HG03108 (cell line): ENCODE results near the gene AJM1.
"Not testable (repeated sequence)": the region's sequence is repeated elsewhere in the genome, so short reads cannot be mapped to it uniquely, and the experiment has no call there.

Source experiments
- ATAC-seq: cut with Tn5 transposase; IDR thresholded peaks from one replicate; pipeline ENCODE4 v1.9.1; 2021; ENCODE audit warnings: moderate library complexity; ENCODE audit not compliant: unreplicated experiment

Gene AJM1

DNA sequence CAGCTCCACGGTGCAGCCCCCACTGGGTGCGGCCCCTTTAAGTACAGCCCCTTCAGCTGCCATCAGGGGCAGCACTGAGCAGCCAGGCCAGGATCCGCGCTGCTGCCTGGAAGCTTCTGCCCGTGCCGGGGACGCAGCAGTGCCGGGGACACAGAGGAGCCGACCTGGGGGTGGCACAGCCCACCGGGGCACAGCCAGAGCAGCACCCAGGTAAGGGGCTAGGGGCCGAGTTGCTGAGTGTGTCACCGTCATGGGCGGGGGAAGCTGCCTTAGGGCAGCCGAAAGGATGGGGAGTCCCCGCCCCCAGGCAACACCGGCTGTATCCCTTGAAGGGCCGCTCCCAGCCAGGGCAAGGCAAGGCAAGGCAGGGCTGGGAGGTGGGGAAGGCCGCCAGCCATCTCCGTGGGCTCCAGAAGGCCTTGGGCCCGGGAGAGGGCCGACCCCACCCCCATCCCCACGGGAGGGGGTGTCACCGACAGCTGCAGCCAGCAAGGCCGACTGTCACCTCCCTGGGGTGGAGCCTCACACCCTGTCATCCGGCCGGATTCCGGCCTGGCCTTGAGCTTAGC lies at the start of gene AJM1:
Gene AJM1 (plus strand): TSS at position 99 of the 569 bp plus-strand sequence. CDS start 1,937 bp downstream, outside the sequence.
- ATAC-seq: peak; percentile 61

DNA sequence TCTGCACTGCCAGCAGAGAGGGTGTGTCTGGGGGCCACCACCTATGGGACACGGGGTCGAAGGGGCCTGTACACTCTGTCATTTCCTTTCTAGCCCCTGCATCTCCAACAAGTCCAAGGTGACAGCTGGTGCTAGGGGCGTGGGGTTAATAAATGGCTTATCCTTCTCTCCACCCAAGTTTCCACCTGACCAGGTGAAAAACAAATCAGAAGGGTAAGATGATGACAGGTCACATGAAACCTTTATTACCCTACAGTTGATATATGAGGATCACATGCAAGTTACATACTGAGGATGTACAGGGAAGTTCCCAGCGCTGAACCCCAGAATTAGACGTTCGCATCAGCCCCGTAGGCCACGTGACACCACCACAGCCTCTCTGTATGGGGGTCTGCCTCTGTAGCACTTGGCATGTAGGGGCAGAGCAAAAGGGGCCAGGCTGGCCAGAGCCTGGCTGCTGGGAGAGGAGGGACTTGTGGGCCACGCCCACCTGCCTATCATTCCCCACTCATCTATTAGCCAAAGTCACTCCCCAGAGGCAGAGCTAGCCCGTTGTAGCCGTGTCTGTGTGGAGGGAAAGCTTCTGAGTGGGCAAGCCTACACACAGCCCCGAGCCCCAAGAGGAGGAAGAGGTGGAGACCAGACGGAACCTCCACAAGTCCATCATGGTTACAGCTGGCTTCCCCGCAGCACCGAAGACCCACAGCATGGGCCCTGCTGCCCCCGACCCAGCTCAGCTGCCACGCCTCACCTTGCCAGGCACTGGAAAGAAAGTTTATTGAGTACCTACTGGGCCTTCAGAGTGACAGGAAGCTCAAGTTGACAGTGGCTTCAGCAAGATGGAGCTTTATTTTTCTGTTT lies 49.0 kb upstream of the AJM1 start:
- no peak for ATAC-seq

DNA sequence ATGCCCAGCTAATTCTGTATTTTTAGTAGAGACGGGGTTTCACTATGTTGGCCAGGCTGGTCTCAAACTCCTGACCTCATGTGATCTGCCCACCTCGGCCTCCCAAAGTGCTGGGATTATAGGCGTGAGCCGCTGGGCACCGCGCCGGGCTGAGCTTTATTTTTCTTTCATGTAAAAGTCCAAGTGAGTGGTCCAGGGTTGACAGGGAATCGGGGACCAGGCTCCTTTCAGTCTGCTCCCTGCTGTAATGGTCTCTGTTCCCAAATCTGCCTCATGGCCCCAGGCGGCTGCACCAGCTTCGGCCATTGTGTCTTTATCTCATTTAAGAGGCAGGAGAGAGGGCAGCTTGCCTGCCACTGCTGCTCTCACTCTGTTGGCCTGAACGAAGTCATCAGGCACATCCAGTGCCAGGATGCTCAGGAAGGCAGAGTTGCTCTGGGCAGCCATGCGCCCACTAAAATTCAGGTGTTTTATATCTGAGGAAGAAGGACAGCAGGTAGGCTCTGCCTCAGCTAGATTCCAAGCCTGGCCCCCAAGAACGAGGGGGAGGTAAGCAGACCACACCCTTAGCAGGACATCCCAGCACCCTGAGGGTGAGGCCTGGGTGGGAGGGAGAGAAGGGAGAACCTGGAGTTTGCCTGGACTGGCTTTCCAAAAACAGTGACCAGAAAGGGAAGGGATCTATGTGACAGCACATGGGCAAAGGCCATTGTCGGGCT lies 47.8 kb upstream of the AJM1 start:
- no peak for ATAC-seq

DNA sequence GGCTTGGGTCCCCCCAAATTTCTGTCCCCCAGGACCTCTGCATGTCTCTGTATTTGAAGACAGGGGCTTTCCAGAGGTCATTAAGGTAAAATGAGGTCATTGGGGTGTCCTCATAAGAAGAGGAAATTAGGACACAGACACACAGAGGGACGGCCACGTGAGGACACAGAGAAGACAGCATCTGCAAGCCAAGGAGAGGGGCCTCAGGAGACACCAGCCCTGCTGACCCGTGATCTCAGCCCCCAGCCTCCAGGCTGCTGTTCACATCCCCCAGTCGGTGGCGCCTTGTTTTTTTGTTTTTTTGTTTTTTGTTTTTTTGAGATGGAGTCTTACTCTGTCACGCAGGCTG lies 47.3 kb upstream of the AJM1 start:
- no peak for ATAC-seq

DNA sequence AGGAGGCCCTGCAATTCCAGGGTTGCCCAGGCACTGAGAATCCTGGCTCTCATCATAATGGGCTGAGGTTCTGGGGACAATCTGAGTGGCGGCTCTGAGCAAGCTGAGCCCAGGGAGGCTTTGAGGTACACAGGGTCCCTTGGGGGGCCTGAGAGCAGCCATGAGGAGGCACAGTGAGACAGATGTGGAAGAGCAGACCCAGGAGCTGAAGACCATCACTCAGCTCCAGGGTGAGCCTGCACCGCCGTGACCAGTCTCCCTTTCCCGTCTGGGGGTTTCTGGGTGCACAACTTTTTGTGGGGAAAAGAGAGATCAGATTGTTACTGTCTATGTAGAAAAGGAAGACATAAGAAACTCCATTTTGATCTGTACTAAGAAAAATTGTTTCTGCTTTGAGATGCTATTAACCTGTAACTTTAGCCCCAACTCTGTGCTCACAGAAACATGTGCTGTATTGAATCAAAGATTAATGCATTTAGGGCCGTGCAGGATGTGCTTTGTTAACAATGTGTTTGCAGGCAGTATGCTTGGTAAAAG lies 46.0 kb upstream of the AJM1 start, which contains the start of gene CCDC183:
Gene CCDC183 (plus strand): TSS at position 101 of the 537 bp plus-strand sequence. CDS start 60 bp downstream, at position 161.
- ATAC-seq: no peak

DNA sequence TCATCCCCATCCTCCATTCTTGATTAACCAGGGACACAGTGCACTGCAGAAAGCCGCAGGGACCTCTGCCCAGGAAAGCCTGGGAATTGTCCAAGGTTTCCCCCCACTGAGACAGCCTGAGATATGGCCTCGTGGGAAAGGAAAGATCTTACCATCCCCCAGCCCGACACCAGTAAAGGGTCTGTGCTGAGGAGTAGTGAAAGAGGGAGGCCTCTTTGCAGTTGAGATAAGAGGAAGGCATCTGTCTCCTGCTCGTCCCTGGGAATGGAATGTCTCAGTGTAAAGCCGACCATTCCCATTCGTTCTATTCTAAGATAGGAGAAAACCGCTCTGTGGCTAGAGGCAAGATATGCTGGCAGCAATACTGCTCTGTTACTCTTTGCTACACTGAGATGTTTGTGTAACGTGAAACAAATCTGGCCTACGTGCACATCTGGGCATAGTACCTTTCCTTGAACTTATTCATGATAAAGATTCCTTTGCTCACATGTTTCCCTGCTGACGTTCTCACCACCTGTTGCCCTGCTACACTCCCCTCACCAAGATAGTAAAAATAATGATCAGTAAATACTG lies 45.4 kb upstream of the AJM1 start:
- ATAC-seq: not testable (repeated sequence)

DNA sequence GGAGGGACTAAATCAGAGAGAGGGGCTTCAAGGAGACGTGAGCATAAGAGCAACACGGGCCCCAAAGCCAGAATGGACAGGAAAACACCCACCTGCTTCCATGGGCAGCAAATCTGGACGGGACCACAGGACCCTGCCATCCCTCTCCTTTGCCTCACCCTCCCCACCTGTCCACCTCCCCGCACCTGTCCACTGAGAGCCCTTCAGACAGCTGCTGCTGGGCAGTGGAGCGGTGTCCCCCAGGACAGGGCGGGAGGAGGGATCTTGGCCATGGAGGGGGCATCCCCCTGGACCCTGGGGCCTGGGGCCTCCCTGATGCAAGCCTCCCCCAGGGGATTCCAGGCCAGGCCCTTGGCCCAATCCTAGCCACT lies 43.6 kb upstream of the AJM1 start:
- no peak for ATAC-seq

DNA sequence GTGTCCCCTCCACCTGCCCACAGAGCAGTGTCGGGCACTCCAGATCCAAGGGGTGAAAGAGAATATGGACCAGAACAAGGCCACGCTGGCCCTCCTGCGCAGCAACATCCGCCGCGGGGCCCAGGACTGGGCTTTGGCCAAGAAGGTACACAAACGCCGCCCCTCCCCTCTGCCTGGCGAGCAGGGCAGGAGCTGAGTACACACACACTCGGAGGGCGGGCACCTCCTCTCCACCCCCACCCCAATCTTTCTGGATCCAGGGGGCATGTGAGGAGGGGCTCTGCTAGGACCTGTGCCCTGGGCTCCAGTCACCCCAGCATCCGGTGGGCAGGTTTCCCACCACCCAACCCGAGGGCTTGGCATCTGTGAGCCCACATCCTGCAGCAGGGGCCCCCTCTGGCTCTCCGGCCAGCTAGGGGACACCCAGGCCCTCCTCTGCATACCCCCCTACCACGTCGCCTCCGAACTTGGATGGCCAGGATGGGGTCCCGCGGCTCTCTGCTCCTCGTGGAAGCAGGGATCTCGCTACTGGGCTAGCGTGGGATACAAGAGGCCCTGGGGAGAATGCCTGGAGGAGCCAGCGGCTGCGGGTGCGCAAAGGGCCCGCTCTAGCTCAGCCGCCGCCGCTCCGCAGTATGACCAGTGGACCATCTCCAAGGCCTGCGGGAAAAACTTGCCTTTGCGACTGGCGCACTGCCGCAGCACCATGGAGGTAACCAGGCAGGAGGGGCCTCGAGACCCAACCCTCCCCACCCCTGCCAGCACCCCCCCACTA lies 43.0 kb upstream of the AJM1 start:
- no peak for ATAC-seq

DNA sequence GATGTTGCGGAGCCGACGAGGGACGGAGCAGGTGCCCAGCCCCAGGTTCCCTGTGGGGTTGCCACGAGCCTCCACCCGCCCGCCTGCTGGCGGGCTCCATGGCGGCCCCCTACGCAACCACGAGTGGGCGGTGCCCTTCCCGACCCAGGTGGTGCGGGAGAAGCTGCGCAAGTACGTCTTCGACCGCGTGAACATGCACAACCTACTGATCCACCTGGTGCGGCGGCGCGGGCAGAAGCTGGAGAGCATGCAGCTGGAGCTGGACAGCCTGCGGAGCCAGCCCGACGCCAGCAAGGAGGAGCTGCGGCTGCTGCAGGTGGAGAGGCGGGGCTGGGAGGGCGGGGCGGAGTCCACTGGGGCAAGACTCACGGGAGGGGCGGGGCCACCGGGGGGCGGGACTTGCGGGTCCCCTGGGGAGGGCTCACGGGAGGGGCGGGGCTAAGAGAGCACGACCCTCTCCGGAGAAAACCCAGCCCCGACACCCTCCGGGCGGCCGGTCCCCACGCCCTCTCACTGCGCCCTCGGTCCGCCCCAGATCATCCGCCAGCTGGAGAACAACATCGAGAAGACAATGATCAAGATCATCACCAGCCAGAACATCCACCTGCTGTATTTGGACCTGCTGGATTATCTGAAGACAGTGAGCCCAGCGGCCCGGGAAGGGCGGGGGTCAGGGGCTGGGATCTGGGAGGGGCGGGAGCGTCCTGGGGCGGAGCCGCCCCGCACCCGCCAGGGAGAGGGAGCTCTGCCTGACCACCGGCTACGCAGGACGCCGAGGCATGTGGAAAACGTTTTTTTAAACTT lies 42.2 kb upstream of the AJM1 start:
- ATAC-seq: no peak

DNA sequence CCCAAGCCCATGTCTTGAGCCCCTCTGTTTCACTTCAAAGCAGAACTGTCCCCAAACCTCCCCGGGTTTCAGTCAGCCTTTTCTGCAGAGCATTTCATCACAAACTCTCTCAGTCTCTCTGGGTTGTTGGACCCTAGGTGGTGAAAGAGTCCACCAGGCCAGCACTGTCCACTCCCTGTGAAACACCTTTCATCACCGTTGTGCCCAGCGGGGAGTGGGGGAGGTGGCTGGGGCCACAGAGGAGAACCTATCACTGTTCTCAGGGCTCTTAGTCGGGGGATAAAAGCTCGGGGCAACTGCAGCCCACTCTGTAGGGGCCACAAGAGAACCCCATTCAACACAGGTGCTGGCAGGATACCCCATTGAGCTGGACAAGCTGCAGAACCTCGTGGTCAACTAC lies 40.0 kb upstream of the AJM1 start:
- no peak for ATAC-seq

DNA sequence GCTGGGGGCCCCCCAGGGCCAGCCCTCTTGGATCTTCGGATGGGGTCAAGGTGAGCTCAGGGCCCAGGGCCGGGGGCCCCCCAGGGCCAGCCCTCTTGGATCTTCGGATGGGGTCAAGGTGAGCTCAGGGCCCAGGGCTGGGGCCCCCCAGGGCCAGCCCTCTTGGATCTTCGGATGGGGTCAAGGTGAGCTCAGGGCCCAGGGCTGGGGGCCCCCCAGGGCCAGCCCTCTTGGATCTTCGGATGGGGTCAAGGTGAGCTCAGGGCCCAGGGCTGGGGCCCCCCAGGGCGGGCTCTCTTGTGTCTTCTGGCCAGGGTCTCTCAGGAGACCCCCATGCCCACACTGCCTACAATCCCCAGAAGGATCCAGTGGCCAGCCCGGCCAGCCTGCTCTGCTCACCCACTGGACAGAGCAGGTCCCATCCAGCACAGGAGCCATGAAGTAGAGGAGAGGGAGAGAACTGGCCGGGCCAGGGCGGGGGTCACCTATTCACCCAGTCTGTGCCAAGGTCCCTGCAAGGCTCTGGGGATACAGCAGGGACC lies 39.2 kb upstream of the AJM1 start:
- not testable (repeated sequence) for ATAC-seq

DNA sequence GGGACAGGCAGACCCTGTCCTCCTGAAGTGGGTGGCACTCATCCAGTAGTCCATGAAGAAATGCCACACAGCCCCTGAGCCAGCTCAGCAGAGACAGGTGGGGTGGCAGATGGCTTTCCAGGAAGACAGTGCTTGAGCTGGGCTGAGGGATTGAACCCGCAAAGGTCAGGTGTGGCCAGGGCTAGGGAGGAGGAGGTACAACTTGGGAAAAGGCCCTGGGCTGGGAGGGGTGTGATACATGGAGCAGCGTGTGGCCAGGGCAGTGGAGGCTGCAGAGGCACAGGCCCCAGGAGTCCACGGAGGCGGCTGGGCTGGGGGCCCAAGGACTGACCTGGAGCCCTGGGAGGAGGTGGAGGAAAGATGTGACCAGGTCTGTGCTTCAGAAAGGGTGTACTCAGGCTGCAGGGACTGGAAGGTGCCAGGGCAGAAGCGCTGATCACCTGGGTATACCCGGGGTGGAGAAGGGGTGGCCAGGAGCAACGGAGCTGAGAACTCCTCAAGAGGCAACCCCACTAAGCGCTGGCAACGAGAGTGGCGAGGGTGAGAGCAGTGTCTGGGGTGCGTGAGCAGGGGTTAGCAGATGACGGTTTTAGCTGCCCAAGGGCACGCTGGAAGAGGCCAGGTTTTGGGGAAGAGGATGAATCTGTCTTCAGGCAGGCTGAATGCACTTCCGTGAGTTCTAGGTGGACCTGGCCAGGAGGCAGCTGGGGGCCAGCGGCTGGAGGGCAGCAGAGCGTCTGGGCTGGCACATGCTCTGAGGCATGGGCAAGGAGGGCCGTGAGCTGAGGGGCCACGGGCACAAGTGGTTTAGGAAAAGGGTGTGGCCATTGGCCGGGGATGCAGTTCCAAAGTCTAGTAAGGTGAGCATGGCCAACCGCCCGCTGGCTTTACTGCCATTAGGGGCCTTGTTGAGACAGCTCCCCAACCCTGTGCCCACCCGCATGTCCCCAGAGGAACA lies 38.4 kb upstream of the AJM1 start:
- ATAC-seq: no peak

DNA sequence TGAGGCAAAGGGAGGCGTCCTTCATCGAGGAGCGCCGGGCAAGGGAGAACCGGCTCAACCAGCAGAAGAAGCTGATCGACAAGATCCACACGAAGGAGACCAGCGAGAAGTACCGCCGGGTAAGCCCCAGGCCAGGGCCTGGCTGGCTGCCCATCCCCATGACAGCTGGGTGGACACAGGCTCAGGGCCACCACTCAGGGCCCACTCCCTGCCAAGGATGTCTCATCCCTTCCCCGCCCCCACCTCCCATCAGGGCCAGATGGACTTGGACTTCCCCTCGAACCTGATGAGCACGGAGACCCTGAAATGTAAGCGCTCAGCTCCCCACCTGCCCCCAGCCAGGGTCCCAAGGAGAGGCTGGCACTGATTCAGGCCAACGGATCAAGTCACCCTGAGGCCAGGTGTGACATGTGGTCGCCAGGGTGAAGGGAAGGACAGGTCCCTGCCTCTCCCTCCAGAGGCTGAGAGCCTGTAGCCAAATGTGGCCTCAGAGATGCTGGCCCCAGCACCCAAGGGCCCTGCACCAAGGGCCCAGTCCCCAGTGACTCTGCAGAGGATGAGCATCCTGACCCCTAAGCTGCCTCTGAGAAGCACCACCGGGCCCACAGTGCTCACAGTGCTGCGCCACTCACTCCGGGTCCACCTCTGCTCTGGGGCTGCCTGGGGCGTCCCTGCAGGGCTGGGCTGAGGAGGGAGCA lies 37.6 kb upstream of the AJM1 start:
- no peak for ATAC-seq

DNA sequence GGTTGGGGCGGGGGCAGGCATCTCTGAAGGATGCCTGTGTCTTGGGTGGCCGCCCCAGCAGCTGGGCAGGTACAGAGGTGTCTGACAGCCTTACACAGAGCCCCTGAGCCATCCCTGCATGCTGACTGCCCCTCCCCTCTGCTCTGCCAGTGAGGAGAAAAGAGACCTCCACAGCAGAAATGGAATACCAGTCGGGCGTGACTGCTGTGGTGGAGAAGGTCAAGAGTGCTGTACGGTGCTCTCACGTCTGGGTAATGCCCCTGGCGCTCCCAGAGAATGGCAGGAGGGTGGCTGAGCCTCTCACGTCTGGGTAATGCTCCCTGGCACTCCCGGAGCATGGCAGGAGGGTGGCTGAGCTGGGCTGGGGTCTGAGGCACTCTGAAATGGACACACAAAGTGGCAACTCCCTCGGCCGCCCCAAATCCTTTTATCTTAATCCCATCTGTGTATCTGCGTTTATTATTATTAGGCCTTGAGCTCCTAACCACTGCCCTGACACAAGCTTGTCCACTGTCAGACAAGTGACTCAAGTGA lies 37.0 kb upstream of the AJM1 start:
- ATAC-seq: no peak

DNA sequence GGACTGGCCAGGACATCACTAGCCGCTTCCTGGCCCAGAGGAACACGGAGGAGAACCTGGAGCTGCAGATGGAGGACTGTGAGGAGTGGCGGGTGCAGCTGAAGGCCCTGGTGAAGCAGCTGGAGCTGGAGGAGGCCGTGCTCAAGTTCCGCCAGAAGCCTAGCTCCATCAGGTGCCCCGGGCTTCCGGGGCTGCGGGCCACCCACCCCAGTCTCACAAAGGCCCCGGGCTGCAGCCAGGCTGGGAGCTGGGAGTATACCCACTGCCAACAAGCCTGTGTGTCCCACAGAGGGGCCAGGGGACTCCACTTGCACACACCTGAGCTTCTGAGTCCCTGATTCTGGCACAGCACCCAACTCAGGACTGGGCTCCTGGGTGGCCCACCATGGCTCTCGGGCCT lies 36.2 kb upstream of the AJM1 start:
- no peak for ATAC-seq

DNA sequence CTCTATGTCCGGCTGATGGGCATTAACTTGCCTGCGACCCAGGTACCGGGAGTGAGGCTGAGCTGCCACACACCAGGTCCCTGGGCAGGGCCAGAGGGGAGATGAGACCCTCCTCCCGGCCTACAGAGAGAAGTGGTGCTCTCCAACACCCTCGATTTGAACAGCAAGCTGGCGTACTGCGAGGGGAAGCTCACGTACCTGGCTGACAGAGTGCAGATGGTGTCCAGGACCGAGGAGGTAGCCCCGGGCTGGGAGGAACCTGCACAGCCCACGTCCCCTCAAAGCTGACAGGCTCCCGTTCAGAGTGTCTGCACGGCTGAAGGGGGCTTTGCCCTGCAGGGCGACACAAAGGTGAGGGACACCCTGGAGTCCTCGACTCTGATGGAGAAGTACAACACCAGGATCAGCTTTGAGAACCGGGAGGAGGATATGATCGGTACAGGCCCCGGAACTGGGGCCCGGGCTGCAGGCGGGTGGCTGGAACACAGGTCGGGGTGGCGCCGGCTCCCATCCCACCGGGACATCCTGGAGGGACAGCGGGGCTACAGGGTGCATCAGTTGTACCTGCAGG lies 35.6 kb upstream of the AJM1 start:
- no peak for ATAC-seq
